Fibroblast of skin of abdomen (primary cell): Measurements from ENCODE around the gene AIG1. TPM values are rescaled to one million over a fixed set of nuclear protein-coding genes. Genes with fewer than 3 reads are reported as not detected.
"Not testable (repeated sequence)": the region's sequence is repeated elsewhere in the genome, so short reads cannot be mapped to it uniquely, and the experiment has no call there.

Experiments used
- DNase-seq: peaks from one replicate; pipeline ENCODE4 v3.0.0-alpha.2; 2013
- polyA plus RNA-seq, 2 experiments: library from polyadenylated mRNA; unstranded; fragments of 120-200 nt; gene quantifications; one replicate each; pipeline ENCODE4 v1.2.1, GENCODE V29; 2013; ENCODE audit not compliant: insufficient read length in 2 of 2

Gene AIG1
- polyA plus RNA-seq (2013, experiment 1 of 2; ENCODE audit: insufficient read length) = 40.0 TPM
- 39.2 TPM for polyA plus RNA-seq (2013, experiment 2 of 2; ENCODE audit: insufficient read length)

DNA sequence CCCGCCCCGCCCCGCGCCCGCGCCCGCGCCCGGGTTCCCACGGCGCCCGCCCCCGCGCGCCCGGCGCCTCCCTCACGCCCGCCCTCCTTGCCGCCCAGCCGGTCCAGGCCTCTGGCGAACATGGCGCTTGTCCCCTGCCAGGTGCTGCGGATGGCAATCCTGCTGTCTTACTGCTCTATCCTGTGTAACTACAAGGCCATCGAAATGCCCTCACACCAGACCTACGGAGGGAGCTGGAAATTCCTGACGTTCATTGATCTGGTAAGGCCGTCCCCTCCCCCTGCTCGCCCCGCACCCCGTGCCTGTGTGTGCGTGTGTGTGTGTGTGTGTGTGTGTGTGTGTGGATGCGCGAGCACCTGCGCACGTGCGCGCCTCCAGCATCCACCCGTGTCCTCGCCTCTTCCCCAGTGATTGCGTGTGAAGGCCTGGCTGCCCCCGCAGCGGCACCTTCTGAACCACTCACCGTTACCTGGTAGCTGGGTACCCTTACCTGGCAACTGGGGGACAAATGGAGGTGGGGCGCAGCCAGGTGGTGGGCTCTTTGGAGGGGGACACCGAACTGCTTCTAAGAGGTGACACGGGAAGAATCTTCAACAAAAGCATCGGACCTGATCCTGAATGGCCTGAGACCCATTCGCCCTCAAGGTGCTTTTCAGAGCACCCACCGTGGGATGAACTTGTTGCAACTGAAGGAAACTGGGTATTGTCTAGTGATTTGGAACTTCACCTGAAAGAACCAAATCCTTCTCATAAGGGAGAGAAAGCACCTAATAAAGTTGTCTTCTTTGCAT lies at the start of gene AIG1:
Gene AIG1, plus strand, starts transcription at position 84 of the 791 bp plus-strand sequence. Its CDS starts 37 bp downstream, at position 121.
- DNase-seq = no peak

GRCh38 chr6:143014764-143015163 lies 45.9 kb upstream of the AIG1 start:
- no peak for DNase-seq

GRCh38 chr6:143015300-143015706 lies 45.4 kb upstream of the AIG1 start:
- DNase-seq = no peak

DNA sequence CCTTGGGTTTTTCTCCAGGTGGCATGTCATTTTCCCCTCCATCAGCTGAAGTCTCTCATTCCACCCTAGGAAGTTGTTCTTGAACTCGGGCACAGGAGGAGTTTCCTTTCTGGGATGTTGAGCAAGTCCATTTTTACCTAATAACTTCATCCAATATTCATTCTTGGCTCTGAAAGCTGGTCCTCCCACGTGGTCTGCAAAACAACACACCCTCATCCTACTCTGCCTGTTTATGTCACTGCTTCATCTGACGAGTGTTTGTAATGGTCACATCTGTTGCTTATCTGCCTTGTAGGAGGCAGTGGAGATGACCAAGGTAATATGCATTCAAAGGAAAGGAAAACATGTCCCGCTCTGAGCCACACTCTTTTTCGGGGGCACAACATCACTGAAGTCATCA lies 41.7 kb upstream of the AIG1 start:
- no peak for DNase-seq

DNA sequence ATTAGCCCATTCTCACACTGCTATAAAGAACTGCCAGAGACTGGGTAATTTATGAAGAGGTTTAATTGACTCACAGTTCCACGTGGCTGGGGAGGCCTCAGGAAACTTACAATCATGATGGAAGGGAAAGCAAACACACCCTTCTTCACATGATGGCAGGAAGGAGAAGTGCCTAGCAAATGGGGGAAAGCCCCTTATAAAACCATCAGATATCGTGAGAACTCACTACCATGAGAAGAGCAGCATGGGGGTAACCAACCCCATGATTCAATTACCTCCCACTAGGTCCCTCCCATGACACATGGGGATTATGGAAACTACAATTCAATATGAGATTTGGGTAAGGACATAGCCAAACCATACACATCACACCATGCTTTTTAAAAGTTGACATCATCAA lies 39.8 kb upstream of the AIG1 start:
- not testable (repeated sequence) for DNase-seq

- DNase-seq = no peak
These were observed 39.1 kb upstream of the AIG1 start for GRCh38 chr6:143021543-143021942.

DNA sequence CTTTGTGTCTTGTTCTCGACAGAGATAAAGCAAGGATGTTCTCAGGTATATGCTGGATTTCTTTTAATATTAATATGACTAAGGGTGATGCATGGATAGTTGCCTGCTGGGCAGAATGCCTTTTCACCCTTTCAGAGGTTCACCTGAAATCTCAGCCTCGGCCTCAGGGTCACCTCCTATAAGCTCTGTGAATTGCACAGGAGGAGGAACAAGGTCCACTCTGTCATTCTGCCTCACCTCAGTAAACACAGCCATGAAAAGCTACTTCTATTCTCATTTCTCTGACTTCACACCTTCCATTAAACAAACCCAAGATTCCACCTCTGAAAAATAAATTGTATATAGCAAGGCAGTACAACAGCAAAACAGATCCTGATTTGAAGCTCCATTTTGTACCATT lies 38.1 kb upstream of the AIG1 start:
- no peak for DNase-seq

- no peak for DNase-seq
These were observed 37.0 kb upstream of the AIG1 start for GRCh38 chr6:143023695-143024094.

- no peak for DNase-seq
These were observed 35.7 kb upstream of the AIG1 start for GRCh38 chr6:143024977-143025376.

GRCh38 chr6:143026696-143027449 lies 33.8 kb upstream of the AIG1 start:
- DNase-seq = peak; percentile 16

- no peak for DNase-seq
These were observed 25.9 kb upstream of the AIG1 start for GRCh38 chr6:143034689-143035334.

DNA sequence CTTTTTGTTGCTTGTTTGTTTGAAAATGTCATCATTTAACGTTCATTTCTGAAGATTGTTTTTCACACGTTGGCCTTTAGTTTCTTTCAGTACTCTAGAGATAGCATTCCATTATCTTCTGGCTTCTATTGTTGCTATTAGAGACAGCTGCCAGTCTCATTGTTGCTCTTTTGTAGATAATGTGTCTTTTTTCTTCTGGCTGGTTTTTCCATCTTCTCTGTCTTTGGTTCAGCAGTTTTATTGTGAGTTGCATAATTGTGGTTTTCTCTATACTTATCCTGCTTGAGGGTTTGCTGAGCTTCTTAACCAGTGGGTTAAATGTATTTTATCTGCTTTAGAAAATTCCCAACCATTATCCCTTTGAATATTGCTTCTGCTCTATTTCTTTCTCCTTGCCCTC lies 23.2 kb upstream of the AIG1 start:
- DNase-seq = no peak

DNA sequence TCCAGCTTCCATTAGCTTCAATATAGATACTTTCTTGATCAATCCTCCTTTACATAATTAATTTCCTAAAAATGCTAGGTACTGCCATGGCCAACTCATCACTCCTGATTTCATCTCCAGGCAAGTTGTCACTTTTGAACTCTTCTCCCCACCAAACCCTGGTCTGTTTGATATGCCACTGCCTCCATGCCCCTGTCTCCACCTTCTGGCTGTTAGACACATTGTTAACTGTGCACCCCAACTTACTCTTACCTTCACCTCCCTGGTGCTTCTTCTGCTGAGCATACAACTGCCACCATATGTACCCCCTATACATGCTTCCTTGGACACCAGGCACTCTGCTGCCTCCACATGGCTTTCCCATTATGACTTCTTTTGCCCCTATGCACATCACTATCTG lies 21.9 kb upstream of the AIG1 start:
- no peak for DNase-seq

GRCh38 chr6:143039548-143039947 lies 21.1 kb upstream of the AIG1 start:
- no peak for DNase-seq

DNA sequence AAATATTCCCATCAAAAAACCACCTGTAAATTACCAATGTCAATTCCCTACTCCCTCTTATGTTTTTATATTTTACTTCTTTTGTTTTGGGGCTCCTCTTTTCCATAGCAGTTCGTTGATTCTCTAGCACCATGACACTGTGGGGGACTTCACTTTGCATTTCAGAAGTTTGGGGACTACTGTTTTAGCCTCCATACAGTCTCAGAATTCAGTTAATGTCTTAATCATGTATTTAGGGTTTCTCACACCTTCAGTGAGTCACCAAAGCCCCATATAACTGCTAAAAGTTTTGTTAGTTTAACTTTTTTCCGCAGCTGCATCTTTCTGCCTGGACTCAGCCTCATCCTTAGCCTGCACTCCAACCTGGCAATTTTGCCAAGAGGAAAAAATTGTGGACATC lies 20.7 kb upstream of the AIG1 start:
- no peak for DNase-seq

DNA sequence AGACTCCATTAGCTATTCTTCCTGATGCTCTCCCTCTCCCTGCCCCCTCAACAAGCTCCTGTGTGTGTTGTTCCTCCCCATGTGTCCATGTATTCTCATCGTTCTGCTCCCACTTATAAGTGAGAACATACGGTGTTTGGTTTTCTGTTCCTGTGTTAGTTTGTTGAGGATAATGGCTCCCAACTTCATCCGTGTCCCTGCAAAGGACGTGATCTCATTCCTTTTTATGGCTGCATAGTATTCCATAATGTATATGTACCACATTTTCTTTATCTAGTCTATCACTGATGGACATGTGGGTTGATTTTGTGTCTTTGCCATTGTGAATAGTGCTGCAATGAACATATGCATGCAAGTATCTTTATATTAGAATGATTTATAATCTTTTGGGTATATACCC lies 16.3 kb upstream of the AIG1 start:
- DNase-seq = not testable (repeated sequence)

DNA sequence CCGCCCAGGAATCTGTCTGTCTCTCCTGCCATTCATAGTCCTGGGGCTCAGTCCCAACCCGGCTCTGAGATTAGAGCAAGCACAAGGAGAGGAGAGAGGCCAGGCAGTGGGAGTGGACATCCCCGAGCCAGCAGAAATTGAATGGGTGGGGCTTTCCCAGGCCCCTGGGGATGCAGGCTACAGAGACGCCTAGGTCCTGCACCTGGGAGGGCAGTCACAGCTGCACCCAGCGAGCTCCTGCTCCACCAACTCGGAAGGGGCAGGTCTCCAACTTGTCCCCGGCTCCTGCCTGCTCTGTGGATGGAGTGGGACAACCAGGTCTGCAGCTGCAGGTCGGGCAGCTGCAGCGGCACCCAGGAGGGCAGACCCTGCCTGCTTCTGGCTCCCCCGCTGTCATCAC lies 11.1 kb upstream of the AIG1 start:
- DNase-seq = no peak

GRCh38 chr6:143050509-143050908 lies 10.2 kb upstream of the AIG1 start:
- DNase-seq = no peak

- no peak for DNase-seq
These were observed 8.4 kb upstream of the AIG1 start for GRCh38 chr6:143052282-143052681.

DNA sequence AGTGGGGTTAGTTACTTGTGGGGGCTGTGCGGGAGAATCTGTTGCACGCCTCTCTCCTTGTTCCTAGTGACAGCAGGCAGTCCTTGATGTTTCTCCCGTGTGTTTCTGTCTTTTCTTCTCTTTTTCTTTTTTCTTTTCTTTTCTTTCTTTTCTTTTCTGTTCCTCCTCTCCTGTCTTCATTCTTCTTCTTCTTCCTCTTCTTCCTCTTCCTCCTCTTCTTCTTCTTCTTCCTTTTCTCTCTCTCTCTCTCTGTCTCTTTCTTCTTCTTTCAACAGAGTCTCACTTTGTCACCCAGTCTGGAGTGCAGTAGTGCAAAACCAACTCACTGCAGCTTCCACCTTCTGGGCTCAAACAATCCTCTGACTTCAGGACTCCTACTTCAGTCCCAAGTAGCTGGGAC lies 6.8 kb upstream of the AIG1 start:
- DNase-seq = no peak

GRCh38 chr6:143054329-143054728 lies 6.4 kb upstream of the AIG1 start:
- DNase-seq = no peak

- DNase-seq = no peak
These were observed 5.5 kb upstream of the AIG1 start for GRCh38 chr6:143055213-143055612.

DNA sequence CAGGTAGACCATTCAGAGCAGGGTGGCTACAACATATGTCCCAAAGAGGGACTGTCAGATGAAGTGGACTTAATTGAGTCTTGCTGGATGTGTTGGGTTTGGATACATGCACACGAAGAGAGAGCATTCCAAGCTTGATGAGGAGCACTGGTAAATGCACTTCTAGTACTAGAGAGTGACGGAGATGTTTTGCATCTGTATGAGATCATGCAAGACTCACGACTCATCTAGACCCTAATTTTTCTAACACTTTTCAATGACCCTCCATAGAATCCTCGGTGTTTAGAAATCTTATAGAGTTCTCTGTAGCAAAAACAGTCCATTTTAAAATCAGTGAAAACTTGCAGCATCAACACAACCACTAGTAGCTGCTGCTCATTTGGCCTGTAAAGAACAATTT lies 4.8 kb upstream of the AIG1 start:
- no peak for DNase-seq
